H1 (cell line): ENCODE measurements around the gene GSPT1. TPM values are rescaled to one million over a fixed set of nuclear protein-coding genes. Genes with fewer than 3 reads are reported as not detected.

Experiments
- CTCF ChIA-PET: fragments of 300-600 bp; sonication (Branson Sonifier 250); formaldehyde crosslinking; loops from one replicate; lab custom pipeline; 2021; ENCODE audit not compliant: partially characterized antibody; lab: Charles Lee
- POLR2A ChIA-PET: fragments of 300-600 bp; sonication (Branson Sonifier 250); formaldehyde crosslinking; loops from one replicate; lab custom pipeline; 2021; ENCODE audit warnings: inconsistent platforms; ENCODE audit not compliant: partially characterized antibody; lab: Charles Lee
- DNase-seq, 2 experiments: peaks; one replicate each; pipeline versions ENCODE4 v3.0.0 to v3.0.0-alpha.2; 2010 to 2022; ENCODE audit warnings: low spot score in 2 of 2, low read depth in 1 of 2, mixed read lengths in 1 of 2
- FAIRE-seq: peaks from 2 replicates; lab custom pipeline; 2011; peaks lifted over from hg19 to GRCh38; lab: Jason Lieb, UNC
- H2AFZ ChIP-seq: 2 replicates; pipeline ENCODE4 v1.8.1; 2012; ENCODE audit warnings: low read length, inconsistent platforms
- H2AK5ac ChIP-seq: 2 replicates; pipeline ENCODE4 v1.6.1; 2013; ENCODE audit warnings: low read depth, low read length
- H2BK120ac ChIP-seq: replicated peaks from 2 replicates; pipeline ENCODE3; 2013; ENCODE audit warnings: low read depth, low read length, inconsistent platforms
- H2BK12ac ChIP-seq: 2 replicates; pipeline ENCODE4 v1.6.1; 2013; ENCODE audit warnings: low read depth, low read length
- H2BK15ac ChIP-seq: 2 replicates; pipeline ENCODE4 v1.6.1; 2013; ENCODE audit warnings: low read length
- H2BK20ac ChIP-seq: 2 replicates; pipeline ENCODE4 v1.6.1; 2013; ENCODE audit warnings: low read length
- H2BK5ac ChIP-seq: 2 replicates; pipeline ENCODE4 v1.6.1; 2013; ENCODE audit warnings: low read depth, low read length
- H3K14ac ChIP-seq: 2 replicates; pipeline ENCODE4 v1.6.1; 2013; ENCODE audit warnings: inconsistent platforms; ENCODE audit not compliant: insufficient read length
- H3K18ac ChIP-seq: 2 replicates; pipeline ENCODE4 v1.6.1; 2013; ENCODE audit warnings: low read length; ENCODE audit errors: extremely low read depth
- H3K23ac ChIP-seq: 2 replicates; pipeline ENCODE4 v1.6.1; 2013; ENCODE audit warnings: inconsistent platforms; ENCODE audit not compliant: insufficient read length
- H3K23me2 ChIP-seq: 2 replicates; pipeline ENCODE4 v1.6.1; 2013; ENCODE audit warnings: low read depth, low read length
- H3K27ac ChIP-seq: 2 replicates; pipeline ENCODE4 v1.6.1; 2011; ENCODE audit warnings: low read depth, low read length, inconsistent platforms
- H3K27me3 ChIP-seq, 4 experiments: replicated peaks in 1 of 4; 1 replicate in 1 of 4; 2 replicates in 3 of 4; pipeline versions ENCODE4 v1.6.1 to v1.8.1; 2011 to 2013; ENCODE audit warnings: low read length in 3 of 4, mild to moderate bottlenecking in 3 of 4, inconsistent platforms in 2 of 4, mixed read lengths in 2 of 4, moderate library complexity in 1 of 4; ENCODE audit not compliant: control insufficient read depth in 3 of 4, insufficient read depth in 3 of 4; ENCODE audit errors: extremely low read depth in 1 of 4
- H3K36me3 ChIP-seq, 4 experiments: 2 replicates each; pipeline versions ENCODE4 v1.6.1 to v1.8.1; 2011 to 2013; ENCODE audit warnings: mild to moderate bottlenecking in 4 of 4, low read length in 3 of 4, moderate library complexity in 2 of 4, control low read depth in 1 of 4, inconsistent platforms in 1 of 4; ENCODE audit not compliant: insufficient read depth in 4 of 4, control insufficient read depth in 2 of 4
- H3K4ac ChIP-seq: replicated peaks from 2 replicates; pipeline ENCODE3; 2013; ENCODE audit warnings: low read length, low read depth, mixed read lengths, inconsistent platforms; ENCODE audit not compliant: insufficient read length
- H3K4me1 ChIP-seq, 4 experiments: replicated peaks in 1 of 4; 1 replicate in 1 of 4; 2 replicates in 3 of 4; pipeline versions ENCODE4 v1.6.1 to v1.8.1; 2011 to 2013; ENCODE audit warnings: low read length in 3 of 4, inconsistent platforms in 2 of 4, mixed read lengths in 1 of 4; ENCODE audit not compliant: insufficient read depth in 4 of 4, control insufficient read depth in 3 of 4
- H3K4me2 ChIP-seq, 2 experiments: 2 replicates each; pipeline versions ENCODE4 v1.6.1 to v1.8.1; 2011 to 2013; ENCODE audit warnings: low read depth in 2 of 2, low read length in 2 of 2, control low read depth in 1 of 2, inconsistent platforms in 1 of 2, mild to moderate bottlenecking in 1 of 2; ENCODE audit not compliant: insufficient read depth in 1 of 2
- H3K4me3 ChIP-seq, 4 experiments: fragments of 200-600, 300-600 bp in 1 of 4; sonication (generic), shearing (Covaris generic), sonication (Bioruptor Twin) in 1 of 4; 2 replicates each; pipeline versions ENCODE4 v1.5.1 to v1.8.1; 2011 to 2016; ENCODE audit warnings: low read length in 4 of 4, low read depth in 3 of 4, control low read depth in 2 of 4, inconsistent platforms in 2 of 4, mild to moderate bottlenecking in 2 of 4, mixed read lengths in 1 of 4, moderate library complexity in 1 of 4; ENCODE audit not compliant: insufficient read depth in 2 of 4; ENCODE audit errors: extremely low read depth in 1 of 4
- H3K56ac ChIP-seq: replicated peaks from 2 replicates; pipeline ENCODE3; 2013; ENCODE audit warnings: low read depth, mild to moderate bottlenecking, mixed read lengths, low read length, inconsistent platforms; ENCODE audit not compliant: insufficient read length
- H3K79me1 ChIP-seq: 2 replicates; pipeline ENCODE4 v1.6.1; 2013; ENCODE audit warnings: low read depth, low read length, control low read depth
- H3K79me2 ChIP-seq, 2 experiments: 2 replicates each; pipeline versions ENCODE4 v1.6.1 to v1.8.1; 2012 to 2013; ENCODE audit warnings: low read length in 2 of 2, mild to moderate bottlenecking in 2 of 2, inconsistent platforms in 1 of 2; ENCODE audit not compliant: insufficient read depth in 2 of 2, control insufficient read depth in 1 of 2
- H3K9ac ChIP-seq, 4 experiments: replicated peaks in 1 of 4; 1 replicate in 1 of 4; 2 replicates in 3 of 4; pipeline versions ENCODE4 v1.6.1 to v1.8.1; 2011 to 2013; ENCODE audit warnings: low read depth in 3 of 4, low read length in 3 of 4, control low read depth in 2 of 4, mild to moderate bottlenecking in 2 of 4, moderate library complexity in 2 of 4, inconsistent platforms in 1 of 4; ENCODE audit errors: extremely low read depth in 1 of 4
- H3K9me3 ChIP-seq, 2 experiments: 2 replicates each; pipeline versions ENCODE4 v1.6.1 to v1.8.1; 2012 to 2013; ENCODE audit warnings: mild to moderate bottlenecking in 2 of 2, moderate library complexity in 2 of 2, control low read depth in 1 of 2, inconsistent platforms in 1 of 2, low read depth in 1 of 2, low read length in 1 of 2, mixed read lengths in 1 of 2; ENCODE audit not compliant: insufficient read depth in 2 of 2
- H4K20me1 ChIP-seq, 2 experiments: replicated peaks in 1 of 2; 2 replicates each; pipeline versions ENCODE3 to v1.8.1; 2011 to 2013; ENCODE audit warnings: inconsistent platforms in 2 of 2, low read length in 2 of 2, mild to moderate bottlenecking in 1 of 2; ENCODE audit not compliant: insufficient read depth in 2 of 2, control insufficient read depth in 1 of 2
- H4K5ac ChIP-seq: 2 replicates; pipeline ENCODE4 v1.6.1; 2013; ENCODE audit warnings: low read length, low read depth, mixed read lengths, inconsistent platforms; ENCODE audit not compliant: insufficient read length
- H4K8ac ChIP-seq: 2 replicates; pipeline ENCODE4 v1.8.0; 2013; ENCODE audit warnings: mild to moderate bottlenecking, moderate library complexity, low read length, inconsistent platforms; ENCODE audit not compliant: insufficient read depth; ENCODE audit errors: extremely low read depth
- H4K91ac ChIP-seq: replicated peaks from 2 replicates; pipeline ENCODE3; 2013; ENCODE audit warnings: low read length, mixed read lengths, inconsistent platforms; ENCODE audit not compliant: insufficient read length
- HDAC6 ChIP-seq: IDR thresholded peaks from one replicate; pipeline ENCODE4 v1.7.1; 2012; ENCODE audit warnings: low read depth, mild to moderate bottlenecking, inconsistent platforms, low read length, moderate library complexity
- KDM4A ChIP-seq: IDR thresholded peaks from one replicate; pipeline ENCODE4 v1.7.1; 2012; ENCODE audit warnings: low read depth, mild to moderate bottlenecking, moderate library complexity, low read length, inconsistent platforms; ENCODE audit not compliant: severe bottlenecking
- RNF2 ChIP-seq: fragments of 200-900, 300-1000 bp; sonication (generic); IDR thresholded peaks from 2 replicates; pipeline ENCODE4 v1.7.1; 2016; ENCODE audit warnings: borderline replicate concordance, low read depth, mild to moderate bottlenecking, antibody characterized with exemption, low read length; ENCODE audit not compliant: poor library complexity, severe bottlenecking; ENCODE audit errors: missing control alignments
- SAP30 ChIP-seq: fragments of 300-600 bp; sonication (generic); IDR thresholded peaks from 2 replicates; pipeline ENCODE4 v1.7.1; 2012; ENCODE audit warnings: low read length, moderate library complexity, mild to moderate bottlenecking, inconsistent platforms; ENCODE audit not compliant: insufficient read depth, insufficient replicate concordance
- SP1 ChIP-seq: IDR thresholded peaks from 2 replicates; pipeline ENCODE4 v1.6.1; 2011; ENCODE audit warnings: low read depth, low read length
- WGBS, 2 experiments: shearing (Covaris generic) in 1 of 2; methylation state at CpG; one replicate each; pipeline versions ENCODE4 v1.1.6 to v1.1.7; 2013 to 2015; ENCODE audit warnings: low lambda C conversion rate in 2 of 2, mixed read lengths in 2 of 2, inconsistent platforms in 1 of 2, low coverage in 1 of 2, missing lambda C conversion rate in 1 of 2; ENCODE audit not compliant: insufficient replicate concordance in 2 of 2, insufficient coverage in 1 of 2, insufficient read length in 1 of 2; ENCODE audit errors: extremely low coverage in 1 of 2, missing lambda C conversion rate in 1 of 2; 5-methylcytosine and 5-hydroxymethylcytosine counted together
- polyA plus RNA-seq, 7 experiments: library from polyadenylated mRNA; depleted of rRNA in 3 of 7; stranded (reverse) in 5 of 7; unstranded in 2 of 7; fragments of >200 nt in 5 of 7; fragments of 200-250 nt in 2 of 7; gene quantifications; 1 replicate in 5 of 7; 2 replicates in 1 of 7; 4 replicates in 1 of 7; pipeline versions ENCODE4 v1.2.1 to v1.2.3, GENCODE V29; 2011 to 2013; ENCODE audit warnings: missing spikeins in 2 of 7, mixed read lengths in 2 of 7
- total RNA-seq: library from RNA; stranded (reverse); fragmentation: NEBNext Ultra II Directional; extraction: Animal tissue kit (Norgen Biotek cat#: 25700); gene quantifications from 2 replicates; pipeline ENCODE4 v1.2.1, GENCODE V29; 2021
- TF ChIP-seq, protein P1 (sequence below): IDR thresholded peaks from 2 replicates; pipeline ENCODE4 v1.6.1; 2012; ENCODE audit warnings: low read length, inconsistent platforms

Gene GSPT1
- total and polyA plus RNA-seq, 2 of the 8 experiments (the other 6 are each of a cell fraction or from before 2014, with no cell fraction given): 51.0 to 204 TPM

DNA sequence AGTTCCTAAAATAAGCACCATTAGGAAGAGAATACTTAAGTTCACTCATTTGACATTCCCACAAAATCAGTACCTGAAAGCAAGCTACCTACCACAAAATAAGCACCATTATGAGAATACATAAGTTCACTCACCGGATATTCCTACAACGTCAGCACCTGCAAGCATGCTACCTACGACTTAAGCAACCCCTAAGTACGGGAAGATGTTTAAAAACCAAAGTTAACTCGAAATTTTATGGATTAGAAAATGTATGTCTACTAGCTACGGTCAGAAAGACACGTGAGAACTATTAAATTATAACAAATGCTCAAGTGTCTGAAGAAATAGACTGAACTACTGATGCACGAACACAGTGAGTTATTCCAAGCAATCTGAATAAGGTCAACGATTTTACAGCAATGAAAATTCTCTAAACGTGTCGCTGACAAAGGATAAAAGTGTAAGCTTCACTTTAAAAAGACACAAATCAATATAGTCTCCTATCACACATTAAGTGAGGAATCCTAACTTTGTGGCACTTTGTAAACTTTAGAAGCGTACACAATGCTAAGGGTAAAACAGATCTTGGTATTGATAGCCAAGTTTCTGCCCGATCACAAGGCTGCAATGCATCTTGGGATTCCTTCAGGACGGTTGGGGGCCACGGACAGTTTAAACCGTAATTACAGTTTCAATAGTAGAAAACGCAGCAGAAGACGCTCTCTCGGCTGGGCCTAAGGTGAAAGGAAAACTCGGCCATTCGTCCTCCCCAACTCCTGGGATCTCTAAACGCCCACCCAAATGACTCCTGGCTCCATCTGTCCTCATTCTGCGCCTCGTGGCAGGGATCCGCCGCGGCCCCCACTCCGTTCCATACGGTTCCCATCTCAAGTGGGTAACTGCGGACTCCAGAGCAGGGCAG lies 1.3 kb downstream of the GSPT1 start:
- Histone ChIP-seq H2AFZ (peak overlapping the region; percentile 7), H3K56ac (no peak overlapping the region), H3K23ac (no peak overlapping the region), H3K27ac (no peak overlapping the region), H4K8ac (0 out of 2 replicates have a peak overlapping the region, but pooled peaks have one; percentile 4), H2BK12ac (no peak overlapping the region), H2AK5ac (peak overlapping the region; percentile 9; the same call in 1 of the 2 replicates), H3K4me3 (peak overlapping the region; percentile 77 to 99 (median 92)), H3K36me3 (0 out of 8 replicates have a peak, but pooled peaks cover 0 to 3% (median 0%) of the 10 kb centered on the region in 4 experiments), H4K5ac (no peak overlapping the region), H2BK120ac (no peak overlapping the region), H3K27me3 (no peaks in the 10 kb centered on the region), H3K14ac (no peak overlapping the region), H3K9me3 (no peaks in the 10 kb centered on the region), H3K4me2 (peak overlapping the region; percentile 79 to 84), H3K18ac (peak overlapping the region; percentile 56; the same call in 1 of the 2 replicates), H3K79me1 (no peaks in the 10 kb centered on the region), H4K91ac (no peak overlapping the region), H2BK20ac (no peak overlapping the region), H3K4ac (no peak overlapping the region), H2BK15ac (no peak overlapping the region), H3K9ac (peak overlapping the region in 3 of 4 experiments; percentile 58 to 80 (median 73); a peak in 5 of 7 replicates), H3K79me2 (peaks cover 34 to 57% of the 10 kb centered on the region in 2 experiments), H2BK5ac (no peak overlapping the region; the same call in 1 of the 2 replicates), H3K4me1 (peaks cover 0 to 10% (median 6%) of the 10 kb centered on the region in 4 experiments; a peak in 2 of 7 replicates), H4K20me1 (peaks cover 15 to 16% of the 10 kb centered on the region in 2 experiments), H3K23me2 (peaks cover 12% of the 10 kb centered on the region)
- DNase-seq (peak in 1 of 2 experiments; percentile 48), FAIRE-seq (no peak)
- WGBS, 2 experiments: 20% methylated on average over 30 of the region's 30 CpGs; no CpG with 5 or more reads in 1 of the 2 experiments
- ChIA-PET CTCF (interaction anchor here (0.6 to 0.8 kb wide), 2 partner anchors 9 to 37 kb away, joined by 3 to 5 read pairs; no protein-coding TSS in a partner anchor), POLR2A (interaction anchor here (0.6 kb wide), 1 partner anchor 520 kb away, joined by 3 read pairs; no protein-coding TSS in a partner anchor)
- TF ChIP-seq RNF2 (no peak), KDM4A (peak; percentile 32), SAP30 (peak; percentile 34), HDAC6 (no peak), SP1 (no peak)
- TF ChIP-seq, protein P1, sequence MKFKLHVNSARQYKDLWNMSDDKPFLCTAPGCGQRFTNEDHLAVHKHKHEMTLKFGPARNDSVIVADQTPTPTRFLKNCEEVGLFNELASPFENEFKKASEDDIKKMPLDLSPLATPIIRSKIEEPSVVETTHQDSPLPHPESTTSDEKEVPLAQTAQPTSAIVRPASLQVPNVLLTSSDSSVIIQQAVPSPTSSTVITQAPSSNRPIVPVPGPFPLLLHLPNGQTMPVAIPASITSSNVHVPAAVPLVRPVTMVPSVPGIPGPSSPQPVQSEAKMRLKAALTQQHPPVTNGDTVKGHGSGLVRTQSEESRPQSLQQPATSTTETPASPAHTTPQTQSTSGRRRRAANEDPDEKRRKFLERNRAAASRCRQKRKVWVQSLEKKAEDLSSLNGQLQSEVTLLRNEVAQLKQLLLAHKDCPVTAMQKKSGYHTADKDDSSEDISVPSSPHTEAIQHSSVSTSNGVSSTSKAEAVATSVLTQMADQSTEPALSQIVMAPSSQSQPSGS: no peak
